ENCODE data around the gene ANTXR1. TPM values are rescaled to one million over a fixed set of nuclear protein-coding genes. Genes with fewer than 3 reads are reported as not detected.

ANTXR1 gene
- total RNA-seq, 2 experiments from 2014 or later = 0.32 TPM; not detected in 1

DNA sequence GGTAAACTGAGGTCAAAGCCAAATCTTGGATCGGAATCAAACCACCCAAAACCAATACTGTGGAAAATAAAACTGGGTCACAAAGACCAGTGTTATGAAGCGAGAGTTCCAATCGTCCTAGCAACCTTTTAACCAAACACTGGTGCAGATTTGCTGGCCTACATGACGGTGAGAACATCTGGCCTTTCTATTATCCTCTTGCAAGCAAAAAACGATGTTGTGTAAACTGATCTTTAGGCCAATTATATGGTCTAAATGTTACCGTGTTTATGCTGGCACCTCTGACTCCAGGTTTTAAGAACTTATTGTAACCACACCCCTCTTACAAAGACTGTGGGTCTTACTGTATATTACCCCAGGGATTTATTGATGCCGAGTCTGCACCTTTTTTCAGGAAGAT, 228.1 kb downstream of the ANTXR1 start:
- ATAC-seq = no peak
- Mint-ChIP-seq H3K27me3 (peaks cover 5% of the 10 kb centered on the region), H3K9me3 (ENCODE audit: low read depth) (no peaks in the 10 kb centered on the region), H3K4me3 (no peak overlapping the region), H3K4me1 (no peaks in the 10 kb centered on the region), H3K27ac (no peak overlapping the region), H3K36me3 (ENCODE audit: low read depth) (no peaks in the 10 kb centered on the region)
- DNase-seq = no peak
- CTCF ChIA-PET = interaction anchor here (0.8 kb wide), 1 partner anchor 14 kb away, joined by 3 read pairs; no protein-coding TSS in a partner anchor
- POLR2A ChIA-PET = no interaction called here
- intact Hi-C loops (cut with DNase I, micrococcal nuclease) = no loop called here

DNA sequence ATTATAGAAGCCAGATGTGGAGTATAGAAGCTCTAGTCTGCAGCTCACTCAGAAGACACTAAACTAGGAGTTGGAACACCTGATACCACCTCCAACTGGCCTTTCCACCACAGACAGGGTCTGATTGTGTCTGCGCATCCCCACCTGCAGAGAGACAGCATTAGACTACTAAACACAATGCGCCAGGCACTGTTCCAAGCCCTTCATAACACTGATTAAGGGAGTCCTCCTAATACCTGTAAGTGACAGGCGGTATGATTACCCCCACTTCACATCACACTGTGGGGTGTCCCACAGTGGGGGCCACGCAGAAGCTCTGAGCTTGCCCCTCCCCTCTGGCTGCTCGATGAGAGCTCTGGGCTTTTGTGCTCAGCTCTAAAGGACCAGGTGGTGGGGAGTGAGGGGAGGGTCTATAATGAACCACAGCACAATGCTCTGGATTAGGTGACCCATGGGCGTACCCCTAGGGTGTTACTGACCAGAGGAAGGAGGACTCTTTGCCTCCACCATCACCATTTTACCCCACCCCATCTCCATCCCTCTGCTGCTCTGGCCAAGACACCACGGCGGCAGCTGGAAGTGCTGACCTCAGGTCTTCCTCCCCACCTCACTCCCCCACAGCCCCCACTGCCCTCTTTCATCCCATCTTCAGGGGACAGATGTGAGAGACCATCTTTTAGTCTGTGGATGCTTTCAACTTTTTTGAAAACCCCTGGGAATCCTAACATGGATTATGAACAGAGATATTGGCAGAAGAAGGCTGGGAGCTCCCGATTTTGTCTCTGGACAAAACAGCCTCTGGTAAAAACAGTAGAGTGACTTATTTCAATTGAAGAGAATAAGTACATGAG, 228.9 kb downstream of the ANTXR1 start:
- H3K4me3 Mint-ChIP-seq = no peak overlapping the region
- intact Hi-C loops (cut with DNase I, micrococcal nuclease) = no loop called here
- no peak overlapping the region for H3K27ac Mint-ChIP-seq
- CTCF ChIA-PET = interaction anchor here (0.7 kb wide), 1 partner anchor 61 kb away, joined by 3 read pairs; no protein-coding TSS in a partner anchor
- no peak for ATAC-seq
- POLR2A ChIA-PET = no interaction called here
- no peaks in the 10 kb centered on the region for H3K4me1 Mint-ChIP-seq
- no peaks in the 10 kb centered on the region for H3K9me3 Mint-ChIP-seq (ENCODE audit: low read depth)
- H3K36me3 Mint-ChIP-seq (ENCODE audit: low read depth) = no peaks in the 10 kb centered on the region
- DNase-seq = no peak
- H3K27me3 Mint-ChIP-seq = peaks cover 9% of the 10 kb centered on the region

DNA sequence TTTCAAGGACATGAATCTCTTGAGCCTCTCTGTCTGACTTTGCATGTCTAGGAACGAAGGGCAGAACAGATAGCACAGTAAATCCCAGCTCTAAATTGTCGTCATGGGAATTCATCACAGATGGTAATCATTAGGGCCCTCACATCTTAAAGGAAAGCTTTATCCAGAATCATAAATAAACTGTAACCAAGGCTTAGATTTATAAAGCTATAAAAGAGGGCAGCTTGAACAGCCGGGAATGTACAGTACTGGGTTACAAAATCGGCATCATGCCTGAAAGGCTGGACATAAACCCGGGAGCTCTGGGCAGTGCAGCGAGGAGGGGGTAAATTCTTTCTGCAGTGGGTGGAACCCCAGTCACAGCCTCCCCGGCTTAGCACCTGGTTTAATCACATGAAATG, 229.7 kb downstream of the ANTXR1 start:
- H3K36me3 Mint-ChIP-seq (ENCODE audit: low read depth) = no peaks in the 10 kb centered on the region
- no peak overlapping the region for H3K4me3 Mint-ChIP-seq
- no peak overlapping the region for H3K27ac Mint-ChIP-seq
- peaks cover 13% of the 10 kb centered on the region for H3K27me3 Mint-ChIP-seq
- intact Hi-C loops (cut with DNase I, micrococcal nuclease) = no loop called here
- DNase-seq (no peak), ATAC-seq (no peak)
- H3K4me1 Mint-ChIP-seq = no peaks in the 10 kb centered on the region
- no peaks in the 10 kb centered on the region for H3K9me3 Mint-ChIP-seq (ENCODE audit: low read depth)
- ChIA-PET CTCF (no interaction called here), POLR2A (no interaction called here)

DNA sequence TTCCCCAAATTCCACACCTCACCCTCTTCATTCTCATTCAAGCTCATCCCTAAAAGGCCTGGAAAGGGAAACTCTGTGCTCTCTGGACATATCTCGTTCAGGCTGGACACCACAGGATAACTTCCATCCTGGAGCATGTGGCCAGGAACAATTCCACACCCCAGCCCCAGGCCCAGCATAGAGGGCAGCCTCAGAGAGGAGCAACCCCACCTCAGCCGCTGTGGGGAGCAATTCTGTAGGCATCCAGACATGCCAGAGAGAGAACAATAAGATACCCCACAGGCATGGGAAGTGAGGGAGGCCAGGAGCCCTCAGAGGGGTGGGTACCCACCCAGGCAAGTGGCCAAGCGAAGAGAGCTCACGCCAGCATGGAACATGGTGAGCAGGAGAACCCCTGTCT, 230.7 kb downstream of the ANTXR1 start:
- Mint-ChIP-seq H3K4me3 (no peak overlapping the region), H3K36me3 (ENCODE audit: low read depth) (no peaks in the 10 kb centered on the region), H3K4me1 (no peaks in the 10 kb centered on the region), H3K9me3 (ENCODE audit: low read depth) (no peaks in the 10 kb centered on the region), H3K27me3 (peaks cover 16% of the 10 kb centered on the region), H3K27ac (no peak overlapping the region)
- ChIA-PET CTCF (no interaction called here), POLR2A (no interaction called here)
- intact Hi-C loops (cut with DNase I, micrococcal nuclease) = no loop called here
- DNase-seq = no peak
- no peak for ATAC-seq

DNA sequence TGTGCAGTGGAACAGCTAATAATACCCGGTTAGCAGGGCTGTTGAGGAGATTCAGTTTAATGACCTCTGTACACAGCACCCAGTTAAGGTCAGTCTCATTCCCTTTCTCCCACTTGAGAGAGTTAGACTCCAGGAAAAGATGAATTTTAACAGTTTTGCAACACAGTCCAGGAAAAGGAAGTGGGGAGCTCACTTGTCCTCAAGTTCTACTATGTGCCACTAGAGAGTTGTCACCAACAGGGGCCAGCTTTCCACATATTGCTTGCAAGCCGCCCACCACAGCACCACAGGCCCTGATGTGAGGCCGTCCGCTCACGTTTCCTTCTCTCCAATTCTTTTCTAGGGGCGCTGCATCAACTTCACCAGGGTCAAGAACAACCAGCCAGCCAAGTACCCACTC, 231.9 kb downstream of the ANTXR1 start:
- H3K27ac Mint-ChIP-seq = no peak overlapping the region
- no peak overlapping the region for H3K4me3 Mint-ChIP-seq
- intact Hi-C loops (cut with DNase I, micrococcal nuclease) = no loop called here
- ChIA-PET POLR2A (no interaction called here), CTCF (no interaction called here)
- no peak for DNase-seq
- H3K9me3 Mint-ChIP-seq (ENCODE audit: low read depth) = no peaks in the 10 kb centered on the region
- no peaks in the 10 kb centered on the region for H3K36me3 Mint-ChIP-seq (ENCODE audit: low read depth)
- H3K4me1 Mint-ChIP-seq = no peaks in the 10 kb centered on the region
- peaks cover 13% of the 10 kb centered on the region for H3K27me3 Mint-ChIP-seq
- no peak for ATAC-seq

DNA sequence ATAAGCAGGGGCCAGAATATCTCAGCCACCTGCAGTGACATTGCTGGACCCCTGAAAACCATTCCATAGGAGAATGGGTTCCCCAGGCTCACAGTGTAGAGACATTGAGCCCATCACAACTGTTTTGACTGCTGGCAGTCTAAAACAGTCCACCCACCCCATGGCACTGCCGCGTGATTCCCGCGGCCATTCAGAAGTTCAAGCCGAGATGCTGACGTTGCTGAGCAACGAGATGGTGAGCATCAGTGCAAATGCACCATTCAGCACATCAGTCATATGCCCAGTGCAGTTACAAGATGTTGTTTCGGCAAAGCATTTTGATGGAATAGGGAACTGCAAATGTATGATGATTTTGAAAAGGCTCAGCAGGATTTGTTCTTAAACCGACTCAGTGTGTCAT, 234.6 kb downstream of the ANTXR1 start:
- DNase-seq (no peak), ATAC-seq (no peak)
- Mint-ChIP-seq H3K27ac (no peak overlapping the region), H3K36me3 (ENCODE audit: low read depth) (no peaks in the 10 kb centered on the region), H3K4me3 (no peak overlapping the region), H3K9me3 (ENCODE audit: low read depth) (no peaks in the 10 kb centered on the region), H3K27me3 (peaks cover 17% of the 10 kb centered on the region), H3K4me1 (no peaks in the 10 kb centered on the region)
- POLR2A ChIA-PET = no interaction called here
- intact Hi-C loops (cut with DNase I, micrococcal nuclease) = no loop called here
- CTCF ChIA-PET = no interaction called here

DNA sequence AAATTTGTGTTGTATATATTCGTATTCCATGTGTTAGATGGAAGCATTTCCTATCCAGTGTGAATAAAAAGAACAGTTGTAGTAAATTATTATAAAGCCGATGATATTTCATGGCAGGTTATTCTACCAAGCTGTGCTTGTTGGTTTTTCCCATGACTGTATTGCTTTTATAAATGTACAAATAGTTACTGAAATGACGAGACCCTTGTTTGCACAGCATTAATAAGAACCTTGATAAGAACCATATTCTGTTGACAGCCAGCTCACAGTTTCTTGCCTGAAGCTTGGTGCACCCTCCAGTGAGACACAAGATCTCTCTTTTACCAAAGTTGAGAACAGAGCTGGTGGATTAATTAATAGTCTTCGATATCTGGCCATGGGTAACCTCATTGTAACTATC, 235.3 kb downstream of the ANTXR1 start:
- H3K4me3 Mint-ChIP-seq = no peak overlapping the region
- H3K9me3 Mint-ChIP-seq (ENCODE audit: low read depth) = no peaks in the 10 kb centered on the region

DNA sequence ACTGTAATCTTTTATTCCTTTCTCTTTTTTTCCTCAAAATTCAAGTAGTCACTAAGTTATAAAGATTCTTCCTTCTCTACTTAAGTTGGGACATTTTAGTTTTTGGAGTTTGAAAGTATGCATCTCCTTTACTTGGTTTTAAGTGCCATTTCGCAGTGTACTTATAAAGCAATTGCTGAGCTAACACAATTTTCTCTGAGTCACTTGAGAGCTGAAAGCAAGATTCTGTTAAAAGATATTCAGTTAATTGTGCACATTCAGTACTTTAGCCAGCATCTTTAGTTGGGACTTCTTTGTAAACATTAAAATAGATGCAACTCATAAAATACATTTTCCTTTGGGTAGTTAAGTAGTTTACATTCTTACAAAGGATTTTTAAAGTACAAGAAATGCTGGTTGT, 238.0 kb downstream of the ANTXR1 start:
- no peak overlapping the region for H3K4me3 Mint-ChIP-seq
- H3K4me1 Mint-ChIP-seq = no peaks in the 10 kb centered on the region
- DNase-seq (no peak), ATAC-seq (no peak)
- intact Hi-C loops (cut with DNase I, micrococcal nuclease) = no loop called here
- H3K9me3 Mint-ChIP-seq (ENCODE audit: low read depth) = no peaks in the 10 kb centered on the region
- no peak overlapping the region for H3K27ac Mint-ChIP-seq
- peaks cover 26% of the 10 kb centered on the region for H3K27me3 Mint-ChIP-seq
- POLR2A ChIA-PET = no interaction called here
- CTCF ChIA-PET = no interaction called here
- no peaks in the 10 kb centered on the region for H3K36me3 Mint-ChIP-seq (ENCODE audit: low read depth)

More for the DNA sequence above, 235.3 kb downstream of the ANTXR1 start:
- peaks cover 17% of the 10 kb centered on the region for H3K27me3 Mint-ChIP-seq
- intact Hi-C loops (cut with DNase I, micrococcal nuclease) = no loop called here
- H3K27ac Mint-ChIP-seq = no peak overlapping the region
- POLR2A ChIA-PET = no interaction called here
- CTCF ChIA-PET = no interaction called here
- DNase-seq (no peak), ATAC-seq (no peak)
- H3K36me3 Mint-ChIP-seq (ENCODE audit: low read depth) = no peaks in the 10 kb centered on the region
- no peaks in the 10 kb centered on the region for H3K4me1 Mint-ChIP-seq

DNA sequence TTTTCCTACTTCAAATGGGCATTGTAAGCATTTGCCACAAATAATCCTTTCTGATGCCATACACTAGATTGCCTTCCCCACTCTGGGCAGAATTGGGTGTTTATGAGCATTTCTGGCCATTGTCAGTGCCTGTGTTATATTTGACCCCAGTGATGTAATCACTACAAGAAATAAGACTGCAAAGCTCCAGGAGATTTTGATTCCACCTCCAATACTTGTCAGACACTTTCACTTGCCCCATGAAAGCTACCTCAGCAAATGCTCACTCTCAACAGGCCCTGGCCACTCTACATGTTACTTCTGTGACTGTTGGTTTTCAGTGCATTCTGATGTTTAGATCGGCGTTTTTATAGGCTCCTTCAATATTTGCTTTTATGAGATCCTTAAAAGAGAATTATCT, 239.0 kb downstream of the ANTXR1 start:
- ATAC-seq (no peak), DNase-seq (no peak)
- H3K27ac Mint-ChIP-seq = no peak overlapping the region
- no peaks in the 10 kb centered on the region for H3K4me1 Mint-ChIP-seq
- intact Hi-C loops (cut with DNase I, micrococcal nuclease) = no loop called here
- H3K9me3 Mint-ChIP-seq (ENCODE audit: low read depth) = no peaks in the 10 kb centered on the region
- H3K4me3 Mint-ChIP-seq = no peak overlapping the region
- no peaks in the 10 kb centered on the region for H3K36me3 Mint-ChIP-seq (ENCODE audit: low read depth)
- peaks cover 26% of the 10 kb centered on the region for H3K27me3 Mint-ChIP-seq
- ChIA-PET POLR2A (no interaction called here), CTCF (no interaction called here)

DNA sequence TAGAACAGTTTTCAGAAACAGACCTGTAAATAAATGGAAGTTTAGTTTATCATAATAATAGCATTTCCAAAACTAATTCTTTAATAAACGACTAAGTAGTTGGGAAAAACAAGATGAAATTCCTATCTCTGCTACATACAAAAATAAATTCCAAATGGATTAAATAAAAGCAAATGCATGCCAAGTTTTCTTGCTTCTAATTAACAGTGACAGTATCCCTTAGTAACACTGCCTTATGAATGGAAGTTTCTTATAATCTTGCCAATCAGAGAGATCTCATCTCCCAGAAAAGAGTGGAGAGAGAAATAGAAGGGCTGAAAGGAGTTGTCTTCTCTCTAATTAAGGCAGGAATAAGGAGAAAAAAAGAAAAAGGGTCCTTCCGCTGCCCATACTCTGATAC, 240.1 kb downstream of the ANTXR1 start:
- intact Hi-C loops (cut with DNase I, micrococcal nuclease) = no loop called here
- no peak for ATAC-seq
- CTCF ChIA-PET = no interaction called here

DNA sequence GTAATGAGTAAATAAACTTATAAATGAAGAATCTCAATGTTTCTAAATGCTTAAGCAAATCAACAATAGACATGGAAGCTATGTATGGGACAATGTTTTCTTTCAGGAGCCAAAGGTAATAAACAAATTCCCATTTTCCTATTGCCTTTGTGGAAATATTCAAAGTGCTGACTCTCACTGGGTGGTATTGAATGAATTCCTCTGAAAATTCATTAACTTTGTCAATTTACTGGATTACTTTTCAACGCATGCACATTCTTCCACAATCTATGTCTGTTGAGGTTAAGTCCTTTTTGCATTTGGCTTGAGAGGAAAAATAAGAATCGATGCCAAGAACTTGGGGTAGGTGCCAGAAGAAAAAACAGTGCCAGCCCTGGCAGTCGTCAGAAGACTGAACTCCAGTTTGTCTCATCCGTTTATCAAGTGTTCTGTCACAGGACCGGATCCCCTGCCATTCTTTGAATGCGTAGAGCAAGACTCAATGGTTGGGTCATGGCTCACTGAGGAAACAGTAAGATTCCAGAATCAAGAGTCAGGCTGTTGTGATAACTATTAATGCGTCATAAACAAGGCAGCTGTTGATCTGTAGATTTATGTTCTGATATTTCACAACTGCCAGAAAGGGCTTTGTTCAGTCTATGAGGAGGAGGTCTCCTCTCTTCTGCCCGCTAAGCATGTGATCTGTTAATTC, 240.8 kb downstream of the ANTXR1 start:
- no peak overlapping the region for H3K27ac Mint-ChIP-seq
- peaks cover 6% of the 10 kb centered on the region for H3K9me3 Mint-ChIP-seq (ENCODE audit: low read depth)
- intact Hi-C loops (cut with DNase I, micrococcal nuclease) = no loop called here
- H3K4me1 Mint-ChIP-seq = no peaks in the 10 kb centered on the region
- ATAC-seq = no peak
- ChIA-PET POLR2A (no interaction called here), CTCF (no interaction called here)
- DNase-seq = no peak
- H3K27me3 Mint-ChIP-seq = peaks cover 27% of the 10 kb centered on the region
- no peaks in the 10 kb centered on the region for H3K36me3 Mint-ChIP-seq (ENCODE audit: low read depth)
- H3K4me3 Mint-ChIP-seq = no peak overlapping the region

More for the DNA sequence above, 240.1 kb downstream of the ANTXR1 start:
- H3K4me3 Mint-ChIP-seq = no peak overlapping the region
- POLR2A ChIA-PET = no interaction called here
- no peaks in the 10 kb centered on the region for H3K4me1 Mint-ChIP-seq
- no peak for DNase-seq
- H3K36me3 Mint-ChIP-seq (ENCODE audit: low read depth) = no peaks in the 10 kb centered on the region
- H3K27me3 Mint-ChIP-seq = peaks cover 26% of the 10 kb centered on the region
- H3K27ac Mint-ChIP-seq = no peak overlapping the region
- H3K9me3 Mint-ChIP-seq (ENCODE audit: low read depth) = no peaks in the 10 kb centered on the region

DNA sequence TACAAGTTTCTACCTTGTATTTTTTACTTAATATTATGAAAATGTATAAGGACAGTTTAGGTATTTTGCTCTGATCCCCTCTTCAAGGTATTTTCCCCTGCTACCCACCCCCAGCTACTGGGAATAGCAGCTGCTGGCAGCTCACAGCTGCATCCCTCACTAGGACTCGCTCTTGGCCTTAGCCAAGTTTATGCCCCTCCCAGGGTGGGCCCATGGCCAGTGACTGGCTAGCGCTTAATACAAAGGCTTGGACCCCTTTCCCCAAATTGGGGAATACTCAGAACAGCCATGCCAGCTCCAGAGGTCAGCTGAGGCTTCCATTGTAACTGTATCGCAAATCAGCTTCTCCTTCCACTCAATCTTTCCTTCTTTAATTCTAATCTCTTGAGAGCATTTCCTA, 242.8 kb downstream of the ANTXR1 start:
- H3K27me3 Mint-ChIP-seq = peaks cover 27% of the 10 kb centered on the region
- ChIA-PET POLR2A (interaction anchor here (0.6 kb wide), 1 partner anchor 176 kb away, joined by 3 read pairs; no protein-coding TSS in a partner anchor), CTCF (interaction anchor here (0.8 to 0.9 kb wide), 2 partner anchors 15 to 230 kb away, joined by 3 read pairs; no protein-coding TSS in a partner anchor)
- ATAC-seq (no peak), DNase-seq (no peak)
- no peaks in the 10 kb centered on the region for H3K36me3 Mint-ChIP-seq (ENCODE audit: low read depth)
- H3K27ac Mint-ChIP-seq = no peak overlapping the region
- intact Hi-C loops (cut with DNase I, micrococcal nuclease) = no loop called here
- no peaks in the 10 kb centered on the region for H3K4me1 Mint-ChIP-seq
- H3K4me3 Mint-ChIP-seq = no peak overlapping the region
- H3K9me3 Mint-ChIP-seq (ENCODE audit: low read depth) = peaks cover 20% of the 10 kb centered on the region

All from activated CD4-positive, alpha-beta T cell treated with anti-CD3 and anti-CD28 coated beads for 36 hours (primary cell).